Measurements from ENCODE around the gene KCTD5. TPM values are rescaled to one million over a fixed set of nuclear protein-coding genes. Genes with fewer than 3 reads are reported as not detected.
A peak's percentile ranks its signal among the peaks of the same experiment; 100 is the strongest.

Gene KCTD5
- total RNA-seq, 1 experiment from 2014 or later: 27.8 TPM

DNA sequence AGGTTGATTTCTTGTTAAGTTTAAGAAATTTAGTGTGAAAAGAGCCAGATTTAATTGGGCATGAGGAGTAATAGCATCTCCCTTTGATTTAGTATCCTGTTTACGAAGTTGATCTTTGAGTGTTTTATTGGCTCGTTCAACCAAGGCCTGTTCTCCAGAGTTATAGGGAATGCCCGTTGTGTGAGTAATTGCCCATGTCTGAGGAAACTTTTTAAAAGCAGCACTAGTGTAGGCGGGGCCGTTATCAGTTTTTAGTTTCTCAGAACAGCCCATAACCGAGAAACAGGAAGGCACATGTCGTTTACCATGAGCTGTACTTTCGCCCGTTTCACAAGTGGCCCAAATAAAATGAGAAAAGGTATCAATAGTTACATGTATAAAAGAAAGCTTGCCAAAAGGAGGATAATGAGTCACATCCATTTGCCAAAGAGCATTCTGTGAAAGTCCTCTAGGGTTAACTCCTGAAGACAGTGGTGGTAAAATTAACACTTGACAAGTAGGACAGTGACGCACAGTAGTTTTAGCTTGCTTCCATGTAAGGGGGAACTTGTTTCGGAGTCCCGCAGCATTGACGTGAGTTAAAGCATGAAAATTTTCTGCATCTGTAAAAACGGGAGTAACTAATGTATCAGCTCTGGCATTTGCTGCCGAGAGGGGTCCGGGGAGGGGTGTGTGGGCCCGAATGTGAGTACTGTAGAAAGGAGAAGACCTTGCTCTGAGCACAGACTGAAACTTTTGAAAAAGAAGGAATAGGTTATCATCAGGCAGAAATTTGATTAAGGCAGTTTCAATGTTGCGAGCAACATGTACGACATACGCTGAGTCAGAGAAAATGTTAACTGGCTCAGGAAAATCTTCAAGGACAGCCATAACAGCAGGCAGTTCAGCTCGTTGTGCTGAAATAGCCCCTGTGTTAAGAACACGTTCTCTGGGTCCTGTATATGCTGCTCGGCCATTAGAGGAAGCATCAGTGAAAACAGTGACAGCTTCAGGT lies 18.5 kb upstream of the KCTD5 start:
- peaks cover 6% of the 10 kb centered on the region for H3K9me3 Mint-ChIP-seq
- H3K27ac Mint-ChIP-seq: peak overlapping the region; percentile 5; the same call in 1 of the 2 replicates
- H3K36me3 Mint-ChIP-seq: no peaks in the 10 kb centered on the region
- DNase-seq (ENCODE audit: low spot score) (no peak), ATAC-seq (no peak)
- no peak overlapping the region for H3K4me3 Mint-ChIP-seq
- H3K4me1 Mint-ChIP-seq: peaks cover 10% of the 10 kb centered on the region; the same call in 1 of the 2 replicates
- TF ChIP-seq HMGA2 (CRISPR knock-in tag; IDR thresholded peaks at IDR 0.05) (no peak), NFYB (CRISPR knock-in tag; conservative IDR thresholded peaks at IDR 0.05; ENCODE audit: low read depth) (no peak), E2F5 (CRISPR knock-in tag; IDR thresholded peaks at IDR 0.05) (no peak), IRF2 (CRISPR knock-in tag; IDR thresholded peaks at IDR 0.05; ENCODE audit: borderline replicate concordance, low read depth) (no peak), ELF4 (CRISPR knock-in tag; IDR thresholded peaks at IDR 0.05; ENCODE audit: low read depth) (no peak), ZNF423 (CRISPR knock-in tag; IDR thresholded peaks at IDR 0.05) (no peak), MLX (CRISPR knock-in tag; IDR thresholded peaks at IDR 0.05) (no peak), ZSCAN18 (CRISPR knock-in tag; IDR thresholded peaks at IDR 0.05) (no peak), ZNF232 (CRISPR knock-in tag; IDR thresholded peaks at IDR 0.05) (no peak), FOXP4 (CRISPR knock-in tag; IDR thresholded peaks at IDR 0.05) (no peak), JUN (CRISPR knock-in tag; IDR thresholded peaks at IDR 0.05) (no peak)
- POLR2A ChIA-PET: no interaction called here
- CTCF ChIA-PET: no interaction called here
- peaks cover 10% of the 10 kb centered on the region for H3K27me3 Mint-ChIP-seq (ENCODE audit: low read depth)

DNA sequence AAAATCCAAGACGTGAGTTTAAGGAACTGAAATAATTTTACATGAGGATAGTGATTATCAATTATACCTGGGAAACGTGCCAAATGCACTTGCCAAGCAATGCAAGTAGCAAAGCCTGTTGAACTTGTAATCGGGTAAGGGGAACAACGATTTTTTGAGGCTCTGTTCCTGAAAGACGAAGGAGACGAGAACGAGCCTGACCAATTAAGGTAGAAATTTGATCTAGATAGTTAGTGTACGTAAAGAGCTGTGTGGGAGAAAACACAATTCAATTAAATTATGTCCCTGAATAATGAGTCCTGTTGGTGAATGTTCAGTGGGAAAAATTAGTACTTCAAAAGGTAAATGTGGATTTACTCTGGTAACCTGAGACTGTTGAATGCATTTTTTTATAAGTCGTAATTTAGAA lies 17.7 kb upstream of the KCTD5 start:
- ChIA-PET POLR2A (no interaction called here), CTCF (no interaction called here)
- Mint-ChIP-seq H3K27me3 (ENCODE audit: low read depth) (peaks cover 10% of the 10 kb centered on the region), H3K36me3 (no peaks in the 10 kb centered on the region), H3K9me3 (peaks cover 6% of the 10 kb centered on the region), H3K4me3 (no peak overlapping the region), H3K4me1 (peaks cover 10% of the 10 kb centered on the region; the same call in 1 of the 2 replicates), H3K27ac (no peak overlapping the region)
- DNase-seq (ENCODE audit: low spot score) (no peak), ATAC-seq (no peak)
- TF ChIP-seq NFYB (CRISPR knock-in tag; conservative IDR thresholded peaks at IDR 0.05; ENCODE audit: low read depth) (no peak), ZNF532 (CRISPR knock-in tag; IDR thresholded peaks at IDR 0.05; ENCODE audit: borderline replicate concordance) (no peak), E2F4 (CRISPR knock-in tag; IDR thresholded peaks at IDR 0.05; ENCODE audit: borderline replicate concordance, low read depth) (no peak), GRHL2 (CRISPR knock-in tag; IDR thresholded peaks at IDR 0.05; ENCODE audit: insufficient replicate concordance, severe bottlenecking) (no peak), SP1 (CRISPR knock-in tag; conservative IDR thresholded peaks at IDR 0.05) (no peak), ZNF317 (CRISPR knock-in tag; IDR thresholded peaks at IDR 0.05; ENCODE audit: borderline replicate concordance, low read depth) (no peak), MYBL2 (CRISPR knock-in tag; IDR thresholded peaks at IDR 0.05) (no peak), TEAD1 (CRISPR knock-in tag; IDR thresholded peaks at IDR 0.05) (no peak), OVOL2 (CRISPR knock-in tag; IDR thresholded peaks at IDR 0.05; ENCODE audit: borderline replicate concordance) (no peak), ZNF671 (CRISPR knock-in tag; IDR thresholded peaks at IDR 0.05) (no peak)
